ENCODE results near the gene MALAT1.

MALAT1 gene

GRCh38 chr11:65496304-65497140 is 2.3 kb upstream of the MALAT1 start:
- DNase-seq (ENCODE audit: low read depth): no peak
- peak overlapping the region; percentile 34 for H3K4me3 ChIP-seq (ENCODE audit: low read depth, low read length)
- TF ChIP-seq CTCF (IDR thresholded peaks at IDR 0.05; ENCODE audit: control insufficient read depth, extremely low read depth, insufficient read depth): no peak

GRCh38 chr11:65497141-65498041 is 1.5 kb upstream of the MALAT1 start:
- no peak for TF ChIP-seq CTCF (IDR thresholded peaks at IDR 0.05; ENCODE audit: control insufficient read depth, extremely low read depth, insufficient read depth)
- peak overlapping the region; percentile 78 for H3K4me3 ChIP-seq (ENCODE audit: low read depth, low read length)
- peak; percentile 94 for DNase-seq (ENCODE audit: low read depth)

- DNase-seq (ENCODE audit: low read depth): no peak
- peak overlapping the region; percentile 78 for H3K4me3 ChIP-seq (ENCODE audit: low read depth, low read length)
- no peak for TF ChIP-seq CTCF (IDR thresholded peaks at IDR 0.05; ENCODE audit: control insufficient read depth, extremely low read depth, insufficient read depth)
Measured at GRCh38 chr11:65498042-65498726, 661 bp upstream of the MALAT1 start.

GRCh38 chr11:65498727-65498976 is 193 bp upstream of the MALAT1 start:
- DNase-seq (ENCODE audit: low read depth): no peak
- TF ChIP-seq CTCF (IDR thresholded peaks at IDR 0.05; ENCODE audit: control insufficient read depth, extremely low read depth, insufficient read depth): no peak
- peak overlapping the region; percentile 78 for H3K4me3 ChIP-seq (ENCODE audit: low read depth, low read length)

GRCh38 chr11:65499713-65500386 is 1.0 kb downstream of the MALAT1 start:
- DNase-seq (ENCODE audit: low read depth): no peak
- TF ChIP-seq CTCF (IDR thresholded peaks at IDR 0.05; ENCODE audit: control insufficient read depth, extremely low read depth, insufficient read depth): no peak
- peak overlapping the region; percentile 78 for H3K4me3 ChIP-seq (ENCODE audit: low read depth, low read length)

GRCh38 chr11:65500387-65501185 is 1.7 kb downstream of the MALAT1 start:
- TF ChIP-seq CTCF (IDR thresholded peaks at IDR 0.05; ENCODE audit: control insufficient read depth, extremely low read depth, insufficient read depth): no peak
- H3K4me3 ChIP-seq (ENCODE audit: low read depth, low read length): peak overlapping the region; percentile 78
- DNase-seq (ENCODE audit: low read depth): no peak

Measured in LNCaP clone FGC (cell line).